Erythroblast (primary cell): ENCODE data around the gene SLC5A3.

ENCODE experiments used
- GATA1 ChIP-seq: IDR thresholded peaks from 2 replicates; pipeline ENCODE4 v1.6.1; 2011; ENCODE audit warnings: low read depth, mild to moderate bottlenecking, control low read depth, low read length, moderate library complexity
- POLR2A ChIP-seq: IDR thresholded peaks from 2 replicates; pipeline ENCODE4 v1.6.1; 2011; ENCODE audit warnings: mild to moderate bottlenecking, low read length

GRCh38 chr21:34055615-34056014 lies 17.8 kb upstream of the SLC5A3 start:
- TF ChIP-seq POLR2A, result no peak
- TF ChIP-seq GATA1, result no peak
